HG03135 (cell line): ENCODE data around the gene WASL.
"Not testable (repeated sequence)": the region's sequence is repeated elsewhere in the genome, so short reads cannot be mapped to it uniquely, and the experiment has no call there.

Experiments
- ATAC-seq: cut with Tn5 transposase; IDR thresholded peaks from one replicate; pipeline ENCODE4 v1.9.1; 2021; ENCODE audit warnings: mild to moderate bottlenecking, moderate library complexity; ENCODE audit not compliant: unreplicated experiment

Gene WASL

DNA sequence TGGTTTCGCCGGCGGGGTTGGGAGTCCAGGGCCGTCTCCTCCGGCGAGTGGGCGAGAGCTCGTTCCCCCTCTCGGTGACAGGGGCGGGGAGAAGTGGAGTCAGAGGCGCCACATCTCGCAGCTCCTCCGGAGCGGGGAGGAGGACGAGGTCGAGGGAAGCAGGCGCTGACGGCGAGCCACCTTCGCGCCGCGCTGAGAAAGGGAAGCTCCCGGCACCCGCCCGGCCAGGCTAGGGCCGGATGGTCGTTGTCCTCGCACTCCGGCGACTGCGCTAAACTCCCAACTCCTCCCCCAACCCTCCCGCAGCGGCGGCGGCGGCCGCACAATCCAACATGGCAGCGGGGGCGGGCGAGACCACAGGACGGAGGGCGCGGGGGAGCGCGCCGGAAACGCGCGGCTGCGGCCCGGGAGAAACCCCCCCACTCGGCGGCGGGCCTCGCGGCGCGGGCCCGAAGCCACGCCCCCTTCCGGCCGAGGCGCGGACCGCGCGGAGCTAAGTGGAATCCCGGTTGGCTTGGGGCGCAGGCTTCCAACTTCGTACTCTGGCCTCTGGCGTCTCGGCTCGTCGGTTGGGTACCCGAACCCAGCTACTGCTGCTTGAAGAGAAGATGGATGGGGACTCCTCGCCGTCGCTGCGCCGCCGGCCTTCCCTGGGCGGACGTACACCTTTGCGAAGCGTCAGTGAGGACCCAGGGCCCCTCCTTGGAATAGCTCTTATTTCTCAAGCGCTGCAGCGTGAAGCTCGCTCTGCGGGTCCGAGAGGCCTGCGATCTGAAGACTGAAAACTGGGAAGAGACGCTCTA is at the start of gene WASL:
WASL (minus strand) TSS at position 270 of the 803 bp plus-strand sequence; CDS start at position 1, 269 bp downstream.
- peak; percentile 67 for ATAC-seq

DNA sequence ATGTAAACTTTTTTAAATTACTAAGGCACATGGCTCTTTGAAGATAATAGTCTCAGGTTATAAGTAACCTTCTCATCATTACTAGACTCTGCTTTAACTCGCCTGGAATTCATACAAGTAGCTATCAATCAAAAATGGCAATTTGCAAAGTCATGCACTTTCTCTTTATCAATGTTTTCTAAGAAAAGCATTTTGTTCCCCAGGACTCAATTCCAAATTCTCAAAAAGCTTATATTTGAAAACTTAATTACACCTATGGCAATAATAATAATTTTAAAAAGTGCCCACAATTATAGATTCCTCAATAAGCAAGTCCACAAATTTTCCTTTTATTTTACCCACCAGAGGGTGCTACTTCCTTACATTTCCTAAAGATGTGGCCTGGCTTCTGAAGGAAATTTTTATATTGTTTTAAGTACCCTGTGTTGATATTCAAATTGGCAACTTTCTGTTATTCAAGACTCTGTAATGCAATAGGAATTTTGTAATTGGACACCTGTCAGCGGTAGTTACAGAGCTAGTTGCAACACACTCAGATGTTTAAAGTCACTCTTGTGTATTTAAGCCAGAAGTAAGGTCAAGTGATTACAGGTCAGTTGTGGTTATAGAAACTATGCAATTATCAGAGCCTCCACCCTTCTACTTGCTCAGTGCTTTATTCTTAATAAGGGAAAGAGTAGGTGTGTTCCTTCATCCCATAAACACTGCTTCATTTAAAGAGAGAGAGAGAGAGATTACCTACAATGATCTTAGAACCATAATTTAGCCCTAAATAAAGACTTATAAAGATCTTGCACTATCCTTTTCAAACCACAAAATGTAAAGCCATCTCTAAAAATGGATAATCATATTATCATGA is 49.1 kb upstream of the WASL start:
- ATAC-seq, result no peak

DNA sequence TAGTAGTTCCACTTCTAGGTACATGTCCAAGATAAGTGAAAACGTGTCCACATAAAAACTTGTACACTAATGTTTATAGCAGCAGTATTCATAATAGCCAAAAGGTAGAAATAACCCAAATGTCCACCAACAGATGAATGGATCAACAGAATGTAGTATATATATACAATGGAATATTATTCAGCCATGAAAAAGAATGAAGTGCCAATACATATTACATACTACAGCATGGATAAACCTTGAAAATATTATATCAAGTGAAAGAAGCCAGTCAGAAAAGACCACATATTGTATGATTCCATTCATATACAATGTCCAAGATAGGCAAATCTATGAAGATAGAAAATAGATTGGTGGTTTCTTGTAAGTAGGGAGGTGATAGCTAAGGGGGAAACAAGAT is 47.8 kb upstream of the WASL start:
- no peak for ATAC-seq

DNA sequence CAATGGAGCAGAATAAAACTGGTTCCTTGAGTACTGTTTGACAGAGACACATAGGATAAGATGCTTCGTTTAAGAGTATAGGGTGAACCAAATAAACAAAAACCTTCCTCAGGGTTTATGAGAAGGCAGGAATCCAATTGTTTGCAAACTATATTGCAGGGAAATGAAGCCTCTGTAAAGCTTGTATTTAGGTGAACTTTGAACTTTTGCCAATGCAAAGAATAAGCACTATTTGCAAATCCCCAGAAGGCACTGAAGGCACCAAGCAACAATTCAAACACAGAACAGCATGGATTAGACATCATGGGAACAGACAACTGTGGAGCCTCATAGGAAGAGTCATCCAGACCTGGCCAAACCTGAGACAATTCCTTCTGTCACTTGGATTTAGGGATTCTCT is 47.1 kb upstream of the WASL start:
- no peak for ATAC-seq

DNA sequence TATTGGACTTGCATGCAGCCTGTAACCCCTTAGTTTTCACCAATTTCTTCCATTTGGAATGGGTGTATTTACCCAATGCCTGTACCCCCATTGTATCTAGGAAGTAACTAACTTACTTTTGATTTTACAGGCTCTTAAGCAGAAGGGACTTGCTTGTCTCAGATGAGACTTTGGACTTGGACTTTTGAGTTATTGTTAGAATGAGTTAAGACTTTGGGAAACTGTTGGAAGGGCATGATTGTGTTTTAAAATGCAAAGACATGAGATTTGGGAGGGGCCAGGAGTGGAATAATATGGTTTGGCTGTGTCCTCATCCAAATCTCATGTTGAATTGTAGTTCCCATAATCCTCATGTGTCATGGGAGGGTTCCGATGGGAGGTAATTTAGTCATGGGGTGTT is 46.3 kb upstream of the WASL start:
- ATAC-seq, result not testable (repeated sequence)

DNA sequence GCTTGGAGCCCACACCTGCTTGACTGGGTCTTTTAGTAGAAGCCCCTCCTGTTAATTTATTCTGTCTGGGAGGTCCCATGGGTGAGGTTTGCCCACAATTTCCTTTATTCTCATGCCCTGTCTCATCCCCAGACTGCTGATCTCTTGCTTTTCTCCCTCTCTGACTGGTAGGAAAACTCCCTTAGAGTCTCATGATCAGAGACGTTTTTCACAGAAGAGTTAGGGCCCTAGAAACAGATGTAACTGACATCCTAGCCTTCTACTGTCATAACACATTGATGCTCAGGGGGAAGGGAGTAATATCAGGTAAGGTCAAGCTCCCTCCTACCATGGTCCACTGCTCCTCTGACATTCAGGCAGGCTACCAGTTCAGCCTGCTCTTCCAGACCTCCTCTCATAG is 43.7 kb upstream of the WASL start:
- ATAC-seq, result no peak

DNA sequence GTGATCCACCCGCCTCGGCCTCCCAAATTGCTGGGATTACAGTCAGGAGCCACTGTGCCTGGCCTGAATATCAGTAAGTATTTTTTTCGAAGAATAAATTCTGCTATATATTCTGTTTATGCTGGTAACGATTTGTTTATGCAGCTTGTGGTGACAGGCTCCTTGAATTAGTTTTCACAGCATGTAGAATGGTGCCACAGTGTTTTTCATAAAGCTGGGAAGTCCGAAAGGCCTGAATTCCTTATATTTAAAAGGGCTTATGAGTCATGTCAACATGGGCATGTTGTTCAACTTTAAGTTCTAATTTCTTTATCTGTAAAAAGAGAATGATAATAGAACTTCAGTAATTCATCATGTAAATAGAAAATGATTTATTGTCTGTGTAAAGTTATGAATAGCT is 42.2 kb upstream of the WASL start:
- ATAC-seq, result no peak

DNA sequence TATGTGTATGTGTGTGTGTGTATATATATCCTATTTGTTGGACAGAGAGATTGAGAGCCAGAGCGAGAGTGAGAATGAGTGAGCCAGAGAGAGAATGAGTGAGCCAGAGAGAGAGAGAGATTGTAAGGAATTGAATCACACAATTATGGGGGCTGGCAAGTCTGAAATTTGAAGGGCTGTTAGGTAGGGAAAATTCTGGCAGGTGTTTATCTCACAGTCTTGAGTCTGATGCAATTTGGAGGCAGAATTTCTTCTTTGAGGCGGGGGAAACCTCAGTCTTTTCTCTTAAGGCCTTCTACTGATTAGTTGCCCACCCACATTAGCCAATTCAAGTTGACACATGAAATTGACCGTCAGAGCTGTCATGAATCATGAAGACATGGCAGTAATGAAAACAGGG is 41.0 kb upstream of the WASL start:
- no peak for ATAC-seq

DNA sequence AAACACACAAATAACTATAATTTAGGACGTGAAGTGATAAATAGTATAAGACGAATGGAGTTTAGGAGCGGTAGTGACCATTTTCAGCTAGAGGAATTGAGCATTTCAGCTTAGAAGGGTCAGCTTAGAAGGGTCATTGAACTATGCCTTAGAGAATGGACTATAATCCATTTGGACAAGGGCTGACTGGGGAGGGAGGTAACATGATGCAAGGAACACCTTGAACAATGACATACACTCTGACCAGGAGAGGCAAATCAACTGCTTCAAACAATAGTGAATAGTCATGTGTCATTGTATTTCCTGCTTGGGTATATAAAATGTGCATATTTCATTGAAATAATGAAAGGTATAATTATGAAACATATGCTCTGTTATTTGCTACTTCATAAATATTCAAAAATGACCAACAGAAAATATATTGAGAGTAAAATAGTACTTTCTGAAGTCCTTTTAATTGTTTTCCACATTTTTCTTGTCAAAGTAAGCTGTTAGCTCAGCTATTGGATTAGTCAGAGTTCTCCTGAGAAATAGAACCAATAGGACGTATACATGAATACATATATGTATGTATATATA is 40.5 kb upstream of the WASL start:
- no peak for ATAC-seq

DNA sequence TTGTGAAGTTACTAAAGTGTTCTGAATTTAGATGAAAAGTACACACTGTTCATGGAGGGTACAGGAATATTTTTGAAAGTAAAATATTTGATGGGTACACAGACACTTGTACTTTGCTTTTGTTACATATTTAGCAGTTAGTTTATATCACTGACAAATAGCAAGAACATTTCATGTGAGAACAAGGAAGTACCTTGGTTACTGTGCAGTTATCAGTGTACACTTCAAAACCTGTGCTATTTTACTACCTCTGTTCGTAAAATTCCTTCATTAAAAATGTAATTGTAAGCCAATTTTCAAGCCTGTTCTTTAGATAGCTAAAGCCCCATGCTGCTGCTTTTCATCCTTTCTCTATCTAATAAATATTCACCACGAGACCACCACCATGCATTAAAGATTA is 39.8 kb upstream of the WASL start:
- no peak for ATAC-seq

DNA sequence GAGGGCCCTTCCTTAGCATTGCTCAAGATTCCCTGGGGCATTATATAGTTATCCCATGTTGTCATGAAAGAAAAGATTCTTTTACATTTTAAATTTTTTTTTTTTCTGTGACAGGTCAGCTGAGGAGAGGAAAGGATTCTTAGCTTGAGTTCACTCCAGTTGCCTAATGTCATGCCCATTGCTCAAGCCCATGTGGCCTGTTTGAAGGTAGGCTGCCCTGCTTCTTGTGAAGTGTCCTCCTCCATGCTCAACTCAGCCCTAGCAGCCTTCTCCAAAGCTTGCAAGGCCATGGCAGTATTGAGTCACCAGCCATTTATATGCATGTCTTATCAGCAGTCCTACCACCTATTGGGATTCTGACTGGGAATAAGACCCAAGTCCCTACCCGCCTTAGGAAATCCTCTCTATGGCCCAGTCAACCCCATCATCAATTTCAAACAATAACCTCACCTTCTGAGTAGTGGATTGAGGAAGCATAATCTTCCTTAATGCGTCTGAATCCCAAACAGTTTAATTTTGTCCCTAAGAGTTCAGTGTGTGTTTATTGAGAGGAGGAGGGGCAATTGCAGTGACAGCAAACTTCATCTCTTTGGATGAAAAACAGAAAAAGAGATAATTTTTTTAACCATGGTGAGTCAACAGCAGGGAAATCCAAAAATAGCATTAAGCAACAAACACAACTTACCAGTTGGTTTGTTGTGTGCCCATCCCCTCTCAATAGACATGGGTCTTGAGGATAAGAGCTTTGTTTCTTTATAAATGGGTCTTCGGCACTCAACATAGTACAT is 38.6 kb upstream of the WASL start:
- ATAC-seq, result no peak

DNA sequence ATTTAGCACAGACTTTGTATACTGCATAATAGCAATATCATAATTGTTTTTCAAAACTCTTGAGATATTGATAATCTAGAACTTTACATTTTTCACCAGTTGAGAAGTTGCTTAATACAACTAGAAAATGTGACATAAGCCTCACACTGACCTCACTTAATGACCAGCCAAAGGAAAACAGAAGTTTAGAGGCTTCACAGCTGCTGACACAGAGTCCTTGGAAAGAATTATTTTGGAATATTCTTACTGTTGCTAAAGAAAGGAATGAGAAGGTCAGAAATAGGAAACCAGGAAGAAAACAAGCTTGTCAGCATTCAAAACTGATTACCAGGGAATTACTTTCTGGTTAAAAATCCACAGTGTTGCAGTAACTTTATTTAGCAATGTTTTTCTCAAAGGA is 35.5 kb upstream of the WASL start:
- ATAC-seq, result no peak

DNA sequence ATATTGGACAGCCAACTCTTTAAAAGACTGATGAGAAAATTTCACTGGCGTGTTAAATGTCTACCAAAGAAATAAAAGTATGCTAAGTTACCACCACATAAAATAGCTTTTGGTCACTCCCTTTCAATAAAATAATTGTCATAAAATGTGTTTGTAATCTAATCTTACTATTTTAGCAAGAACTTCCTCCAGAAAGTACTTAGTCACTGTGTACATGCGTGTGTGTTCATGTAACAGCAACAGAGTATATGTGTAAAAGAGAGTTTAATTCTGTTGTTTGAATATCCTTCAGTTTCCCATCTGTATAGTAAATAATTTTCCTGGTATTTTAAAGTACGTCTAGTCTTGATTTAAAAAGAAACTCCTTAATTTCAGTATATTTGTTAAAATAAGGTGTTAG is 35.0 kb upstream of the WASL start:
- ATAC-seq, result no peak

DNA sequence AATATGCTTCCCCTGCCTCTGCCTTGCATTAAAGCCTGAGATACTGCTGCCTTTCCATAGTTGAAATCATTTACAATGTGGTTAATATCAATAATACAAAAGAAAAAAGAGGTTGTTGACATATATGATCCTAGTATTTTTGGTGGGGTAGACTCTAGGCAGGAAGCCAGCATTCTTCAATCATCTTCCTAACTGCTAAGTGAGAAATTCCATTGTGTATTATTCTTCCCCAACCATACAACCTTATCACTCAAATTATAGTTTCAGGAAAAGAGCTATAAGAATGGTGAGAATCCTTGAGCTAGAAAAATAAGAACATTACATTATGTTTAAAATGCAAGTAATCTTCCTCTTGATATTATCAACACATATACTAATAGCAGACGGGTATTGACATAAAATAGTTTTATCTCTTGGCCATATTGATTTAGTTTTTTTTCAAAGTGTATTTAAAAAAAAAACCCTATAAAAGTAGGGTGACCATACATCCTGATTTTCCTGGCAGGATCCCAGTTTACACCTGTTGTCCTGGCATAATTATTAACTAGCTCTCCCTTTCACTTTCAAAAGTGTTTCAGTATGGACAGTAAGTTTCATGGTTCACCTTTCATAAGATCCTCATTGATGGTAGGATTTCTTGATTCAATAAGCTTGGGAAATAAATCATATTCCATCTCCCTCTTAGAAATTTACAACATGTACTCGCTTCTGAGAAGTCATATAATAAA is 33.4 kb upstream of the WASL start:
- ATAC-seq, result no peak

DNA sequence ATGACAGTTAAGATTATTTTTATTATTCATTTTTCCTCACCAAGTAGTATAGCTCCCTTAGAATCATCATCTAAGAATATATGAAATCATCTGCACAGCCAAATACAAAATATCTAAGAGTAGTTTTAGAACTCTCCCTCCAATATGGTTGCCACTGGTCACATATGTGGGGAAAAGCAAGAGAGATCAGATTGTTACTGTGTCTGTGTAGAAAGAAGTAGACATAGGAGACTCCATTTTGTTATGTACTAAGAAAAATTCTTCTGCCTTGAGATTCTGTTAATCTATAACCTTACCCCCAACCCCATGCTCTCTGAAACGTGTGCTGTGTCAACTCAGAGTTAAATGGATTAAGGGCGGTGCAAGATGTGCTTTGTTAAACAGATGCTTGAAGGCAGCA is 31.7 kb upstream of the WASL start:
- ATAC-seq, result not testable (repeated sequence)

DNA sequence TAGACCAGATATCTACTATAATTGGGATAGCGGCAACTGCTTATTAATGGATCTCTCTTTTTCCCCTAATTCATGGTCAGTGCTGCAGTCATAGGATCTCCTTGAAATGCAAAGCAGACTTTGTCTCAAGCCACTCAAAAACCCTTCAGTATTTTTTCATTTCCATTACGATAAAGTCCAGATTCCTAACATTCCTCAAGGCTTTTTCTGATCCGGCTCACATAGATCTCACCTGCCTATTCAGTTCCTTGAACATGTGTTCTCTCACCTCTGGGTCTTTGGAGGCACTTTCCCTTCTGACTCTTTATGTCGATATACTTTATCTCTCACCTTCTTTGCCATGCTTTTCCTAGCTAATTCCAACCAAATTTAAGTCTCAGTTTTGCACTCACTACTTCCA is 25.7 kb upstream of the WASL start:
- ATAC-seq, result no peak

DNA sequence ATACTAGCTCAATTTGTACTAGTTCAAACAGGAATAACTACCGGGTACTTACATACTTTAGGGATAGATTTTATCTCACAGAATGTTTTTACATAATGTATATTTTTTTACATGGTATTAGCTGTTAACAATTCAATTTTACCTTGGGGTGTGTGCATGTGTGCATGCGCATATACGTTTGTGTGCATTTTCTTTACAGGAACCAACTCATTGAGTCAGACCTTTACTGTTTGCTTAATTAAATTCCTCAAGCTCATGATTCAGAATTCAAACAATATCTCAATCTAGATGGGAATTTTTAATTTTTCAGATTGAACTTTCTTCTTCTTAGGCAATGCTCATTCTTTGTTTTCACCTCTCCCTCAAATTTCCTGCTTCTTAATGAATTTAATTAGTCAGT is 24.7 kb upstream of the WASL start:
- ATAC-seq, result no peak

DNA sequence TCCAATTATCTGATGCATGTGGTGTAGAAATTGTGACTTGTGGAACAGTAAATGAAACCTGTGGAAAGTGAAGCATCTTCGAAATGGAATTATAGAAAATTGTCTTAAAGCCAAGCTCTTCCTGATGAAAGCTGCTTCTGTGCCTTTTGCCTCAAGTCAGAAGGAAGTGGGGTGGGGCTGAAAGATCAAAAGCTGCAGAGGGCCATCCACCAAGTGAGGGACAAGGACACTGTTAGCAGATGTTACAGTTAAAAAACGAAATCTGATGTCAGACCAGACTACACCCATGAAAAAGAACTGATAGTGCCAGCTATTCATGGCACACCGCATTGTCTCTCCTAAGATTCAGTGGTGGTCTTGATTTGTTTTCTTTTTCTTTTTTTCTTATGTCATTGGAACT is 23.8 kb upstream of the WASL start:
- ATAC-seq, result no peak

DNA sequence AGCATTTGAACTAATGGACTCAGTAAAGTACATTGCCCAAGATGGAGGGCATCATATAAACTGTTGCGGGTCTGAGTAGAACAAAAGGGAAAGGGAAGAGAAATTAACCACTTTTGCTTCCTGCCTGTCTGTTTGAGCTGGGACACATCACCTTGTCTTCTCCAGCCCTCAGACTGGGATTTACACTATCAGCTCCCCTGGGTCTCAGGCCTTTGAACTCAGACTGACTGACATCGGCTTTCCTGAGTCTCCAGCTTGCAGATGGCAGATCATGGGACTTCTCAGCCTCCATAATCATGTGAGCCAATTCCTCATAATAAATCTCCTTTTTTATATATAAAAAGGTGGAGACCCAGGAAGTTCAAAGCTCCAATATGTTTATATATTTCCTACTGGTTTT is 23.0 kb upstream of the WASL start:
- no peak for ATAC-seq

DNA sequence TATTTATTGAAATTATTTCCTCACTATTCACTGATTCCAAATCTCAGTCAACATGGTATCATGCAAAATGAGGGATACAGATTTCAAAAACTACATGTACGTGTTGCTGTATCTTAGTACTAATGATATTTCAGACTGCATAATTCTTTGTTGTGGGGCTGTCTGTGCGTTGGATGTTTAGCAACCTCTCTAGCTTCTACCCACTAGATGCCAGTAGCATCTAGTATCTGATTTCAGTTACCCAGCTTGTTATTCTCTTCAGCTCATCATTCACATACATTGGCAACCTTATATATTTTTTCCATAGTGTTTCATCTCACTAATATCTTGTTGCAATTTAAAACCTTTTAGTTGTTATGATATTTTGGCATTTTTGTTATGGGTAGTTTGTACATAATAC is 22.5 kb upstream of the WASL start:
- ATAC-seq, result no peak
